ENCODE data around the gene POT1. TPM values are rescaled to one million over a fixed set of nuclear protein-coding genes. Genes with fewer than 3 reads are reported as not detected.

Gene POT1
- total RNA-seq, 1 experiment from 2014 or later, result 20.9 TPM

- CTCF ChIA-PET, result no interaction called here
- no peaks in the 10 kb centered on the region for H3K36me3 ChIP-seq (ENCODE audit: control insufficient read depth, insufficient read depth, low read length)
- POLR2A ChIA-PET, result no interaction called here
- H3K4me1 ChIP-seq (ENCODE audit: control insufficient read depth, insufficient read depth, low read length), result no peaks in the 10 kb centered on the region
- in situ Hi-C loops (cut with HindIII; ENCODE audit: low pct_unique_long_range_greater_than_20kb, low sequenced_read_pairs), result no loop called here
- DNase-seq (ENCODE audit: low read depth, low spot score) (no peak), ATAC-seq (no peak)
- BruUV-seq (replicated peaks), result no TSS peak
- no peaks in the 10 kb centered on the region for H3K9me3 ChIP-seq (ENCODE audit: control insufficient read depth, insufficient read depth, low read depth, low read length)
- no peak overlapping the region for H3K27ac ChIP-seq (ENCODE audit: low read length)
- no peaks in the 10 kb centered on the region for H3K27me3 ChIP-seq (ENCODE audit: control insufficient read depth, insufficient read depth, low read length)
- intact Hi-C loops (cut with micrococcal nuclease; ENCODE audit: unreplicated experiment), result no loop called here
- no peak overlapping the region for H3K4me3 ChIP-seq (ENCODE audit: low read depth in 2 of 2, low read length in 2 of 2)
- TF ChIP-seq, protein P1, sequence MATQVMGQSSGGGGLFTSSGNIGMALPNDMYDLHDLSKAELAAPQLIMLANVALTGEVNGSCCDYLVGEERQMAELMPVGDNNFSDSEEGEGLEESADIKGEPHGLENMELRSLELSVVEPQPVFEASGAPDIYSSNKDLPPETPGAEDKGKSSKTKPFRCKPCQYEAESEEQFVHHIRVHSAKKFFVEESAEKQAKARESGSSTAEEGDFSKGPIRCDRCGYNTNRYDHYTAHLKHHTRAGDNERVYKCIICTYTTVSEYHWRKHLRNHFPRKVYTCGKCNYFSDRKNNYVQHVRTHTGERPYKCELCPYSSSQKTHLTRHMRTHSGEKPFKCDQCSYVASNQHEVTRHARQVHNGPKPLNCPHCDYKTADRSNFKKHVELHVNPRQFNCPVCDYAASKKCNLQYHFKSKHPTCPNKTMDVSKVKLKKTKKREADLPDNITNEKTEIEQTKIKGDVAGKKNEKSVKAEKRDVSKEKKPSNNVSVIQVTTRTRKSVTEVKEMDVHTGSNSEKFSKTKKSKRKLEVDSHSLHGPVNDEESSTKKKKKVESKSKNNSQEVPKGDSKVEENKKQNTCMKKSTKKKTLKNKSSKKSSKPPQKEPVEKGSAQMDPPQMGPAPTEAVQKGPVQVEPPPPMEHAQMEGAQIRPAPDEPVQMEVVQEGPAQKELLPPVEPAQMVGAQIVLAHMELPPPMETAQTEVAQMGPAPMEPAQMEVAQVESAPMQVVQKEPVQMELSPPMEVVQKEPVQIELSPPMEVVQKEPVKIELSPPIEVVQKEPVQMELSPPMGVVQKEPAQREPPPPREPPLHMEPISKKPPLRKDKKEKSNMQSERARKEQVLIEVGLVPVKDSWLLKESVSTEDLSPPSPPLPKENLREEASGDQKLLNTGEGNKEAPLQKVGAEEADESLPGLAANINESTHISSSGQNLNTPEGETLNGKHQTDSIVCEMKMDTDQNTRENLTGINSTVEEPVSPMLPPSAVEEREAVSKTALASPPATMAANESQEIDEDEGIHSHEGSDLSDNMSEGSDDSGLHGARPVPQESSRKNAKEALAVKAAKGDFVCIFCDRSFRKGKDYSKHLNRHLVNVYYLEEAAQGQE (IDR thresholded peaks at IDR 0.05; ENCODE audit: insufficient read depth in 1 of 2, low read depth in 2 of 2, low read length in 1 of 2), result no peak
- TF ChIP-seq POLR2AphosphoS5 (IDR thresholded peaks at IDR 0.05; ENCODE audit: low read depth, low read length), result no peak
- no peak for TF ChIP-seq TCF7L2 (IDR thresholded peaks at IDR 0.05; ENCODE audit: low read depth, low read length)
- TF ChIP-seq SIN3A (IDR thresholded peaks at IDR 0.05; ENCODE audit: borderline replicate concordance, insufficient read depth, low read depth, low read length), result no peak
- TF ChIP-seq, protein P2, sequence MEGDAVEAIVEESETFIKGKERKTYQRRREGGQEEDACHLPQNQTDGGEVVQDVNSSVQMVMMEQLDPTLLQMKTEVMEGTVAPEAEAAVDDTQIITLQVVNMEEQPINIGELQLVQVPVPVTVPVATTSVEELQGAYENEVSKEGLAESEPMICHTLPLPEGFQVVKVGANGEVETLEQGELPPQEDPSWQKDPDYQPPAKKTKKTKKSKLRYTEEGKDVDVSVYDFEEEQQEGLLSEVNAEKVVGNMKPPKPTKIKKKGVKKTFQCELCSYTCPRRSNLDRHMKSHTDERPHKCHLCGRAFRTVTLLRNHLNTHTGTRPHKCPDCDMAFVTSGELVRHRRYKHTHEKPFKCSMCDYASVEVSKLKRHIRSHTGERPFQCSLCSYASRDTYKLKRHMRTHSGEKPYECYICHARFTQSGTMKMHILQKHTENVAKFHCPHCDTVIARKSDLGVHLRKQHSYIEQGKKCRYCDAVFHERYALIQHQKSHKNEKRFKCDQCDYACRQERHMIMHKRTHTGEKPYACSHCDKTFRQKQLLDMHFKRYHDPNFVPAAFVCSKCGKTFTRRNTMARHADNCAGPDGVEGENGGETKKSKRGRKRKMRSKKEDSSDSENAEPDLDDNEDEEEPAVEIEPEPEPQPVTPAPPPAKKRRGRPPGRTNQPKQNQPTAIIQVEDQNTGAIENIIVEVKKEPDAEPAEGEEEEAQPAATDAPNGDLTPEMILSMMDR (IDR thresholded peaks at IDR 0.05), result no peak
Observed at GRCh38 chr7:124800386-124800785, 129.2 kb downstream of the POT1 start.

DNA sequence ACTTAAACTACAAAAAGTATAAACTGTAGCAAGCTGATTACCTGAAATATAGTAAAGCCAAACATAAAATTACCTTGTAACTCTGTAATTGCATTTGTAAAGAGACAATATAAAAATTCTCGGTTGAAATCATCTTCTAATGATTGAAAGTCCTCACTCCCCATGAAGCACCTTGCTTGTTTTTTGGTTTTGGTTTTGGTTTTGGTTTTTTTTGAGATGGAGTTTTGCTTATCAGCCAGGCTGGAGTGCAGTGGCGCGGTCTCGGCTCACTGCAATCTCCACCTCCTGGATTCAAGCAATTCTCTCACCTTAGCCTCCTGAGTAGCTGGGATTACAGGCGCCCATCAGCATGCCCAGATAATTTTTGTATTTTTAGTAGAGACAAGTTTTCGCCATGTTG is 130.2 kb downstream of the POT1 start:
- H3K36me3 ChIP-seq (ENCODE audit: control insufficient read depth, insufficient read depth, low read length), result no peaks in the 10 kb centered on the region
- H3K4me3 ChIP-seq (ENCODE audit: low read depth in 2 of 2, low read length in 2 of 2), result no peak overlapping the region
- no peaks in the 10 kb centered on the region for H3K27me3 ChIP-seq (ENCODE audit: control insufficient read depth, insufficient read depth, low read length)
- H3K27ac ChIP-seq (ENCODE audit: low read length), result no peak overlapping the region
- no peak for ATAC-seq
- CTCF ChIA-PET, result no interaction called here
- TF ChIP-seq POLR2AphosphoS5 (IDR thresholded peaks at IDR 0.05; ENCODE audit: low read depth, low read length), result no peak
- TF ChIP-seq, protein P2 (IDR thresholded peaks at IDR 0.05), result no peak
- TF ChIP-seq, protein P1 (IDR thresholded peaks at IDR 0.05; ENCODE audit: insufficient read depth in 1 of 2, low read depth in 2 of 2, low read length in 1 of 2), result no peak
- no peak for TF ChIP-seq TCF7L2 (IDR thresholded peaks at IDR 0.05; ENCODE audit: low read depth, low read length)
- no peak for TF ChIP-seq SIN3A (IDR thresholded peaks at IDR 0.05; ENCODE audit: borderline replicate concordance, insufficient read depth, low read depth, low read length)
- no TSS peak for BruUV-seq (replicated peaks)
- POLR2A ChIA-PET, result no interaction called here
- no peaks in the 10 kb centered on the region for H3K9me3 ChIP-seq (ENCODE audit: control insufficient read depth, insufficient read depth, low read depth, low read length)
- intact Hi-C loops (cut with micrococcal nuclease; ENCODE audit: unreplicated experiment) (no loop called here), in situ Hi-C loops (cut with HindIII; ENCODE audit: low pct_unique_long_range_greater_than_20kb, low sequenced_read_pairs) (no loop called here)
- no peaks in the 10 kb centered on the region for H3K4me1 ChIP-seq (ENCODE audit: control insufficient read depth, insufficient read depth, low read length)
- DNase-seq (ENCODE audit: low read depth, low spot score), result no peak

All from Panc1 (cell line).